Measurements from ENCODE around the gene BLTP3A.
A peak's percentile ranks its signal among the peaks of the same experiment; 100 is the strongest.

The BLTP3A gene

DNA sequence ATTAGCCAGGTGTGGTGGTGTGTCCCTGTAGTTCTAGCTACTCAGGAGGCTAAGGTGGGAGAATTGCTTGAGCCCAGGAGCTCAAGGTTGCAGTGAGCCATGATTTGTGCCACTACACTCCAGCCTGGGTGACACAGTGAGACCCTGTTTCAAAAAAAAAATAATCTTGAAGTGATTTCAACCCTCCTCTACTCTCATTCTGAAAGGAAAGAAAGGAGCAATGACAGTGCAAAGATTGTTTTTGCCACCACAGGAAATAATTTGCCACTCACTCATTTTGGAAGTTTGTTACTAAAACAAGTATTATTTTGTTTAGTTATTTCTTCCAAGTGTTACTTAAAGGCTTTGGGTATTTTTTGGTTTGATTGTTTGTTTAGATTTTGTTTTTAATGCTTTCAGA, 45.6 kb downstream of the BLTP3A start:
- no peak overlapping the region for H3K4me3 Mint-ChIP-seq
- peaks cover 38% of the 10 kb centered on the region for H3K36me3 Mint-ChIP-seq (ENCODE audit: low read depth)
- no peaks in the 10 kb centered on the region for H3K9me3 Mint-ChIP-seq
- no peaks in the 10 kb centered on the region for H3K27me3 Mint-ChIP-seq
- H3K27ac Mint-ChIP-seq = no peak overlapping the region
- H3K4me1 Mint-ChIP-seq (ENCODE audit: low read depth) = no peaks in the 10 kb centered on the region

GRCh38 chr6:34839666-34840352, 47.9 kb downstream of the BLTP3A start:
- Mint-ChIP-seq H3K36me3 (ENCODE audit: low read depth) (peaks cover 35% of the 10 kb centered on the region), H3K4me1 (ENCODE audit: low read depth) (no peaks in the 10 kb centered on the region), H3K4me3 (no peak overlapping the region), H3K9me3 (no peaks in the 10 kb centered on the region), H3K27me3 (no peaks in the 10 kb centered on the region), H3K27ac (peak overlapping the region; percentile 19)
